ENCODE measurements around the gene KIF21A.

KIF21A gene

DNA sequence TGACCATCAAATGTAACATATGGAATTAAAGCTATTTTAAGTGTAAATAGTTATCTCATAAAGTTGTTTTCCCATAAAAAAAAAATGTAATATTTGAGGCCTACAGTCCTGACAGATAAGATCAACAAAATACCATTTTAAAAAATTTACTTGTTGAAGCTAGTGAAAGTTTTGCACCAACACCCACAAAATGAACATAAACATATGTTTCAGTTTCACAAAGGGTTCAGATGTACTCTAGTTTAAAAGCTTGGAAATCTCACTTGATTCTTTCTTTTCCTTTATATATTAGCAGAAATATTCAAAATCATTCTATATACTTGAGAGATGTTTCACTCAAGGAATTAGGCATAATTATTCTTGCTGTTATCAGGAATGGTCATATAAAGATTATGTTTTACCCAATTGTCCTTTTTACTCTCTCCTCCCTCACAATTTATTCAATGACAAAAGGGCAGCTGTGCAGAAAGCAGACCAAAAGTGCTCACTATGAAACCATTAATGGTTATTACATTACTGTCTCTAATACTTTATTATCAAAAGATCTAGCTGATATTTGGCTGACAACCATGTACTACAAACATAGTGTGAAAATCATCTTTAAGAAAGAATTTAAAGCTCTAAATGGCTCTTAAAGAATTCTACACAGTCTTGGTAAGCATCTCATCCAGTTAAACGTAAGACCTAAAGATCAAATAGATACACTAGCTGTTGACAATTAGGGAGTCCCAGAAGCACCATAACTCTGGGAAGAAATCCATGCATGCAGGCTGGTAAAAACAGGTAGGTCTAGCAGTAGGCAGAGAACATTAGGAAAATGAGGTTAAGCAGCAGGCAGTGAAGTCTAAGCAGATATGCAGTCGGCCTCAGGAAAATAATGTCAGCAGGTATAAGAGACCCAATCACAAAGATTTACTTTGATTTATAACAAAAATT, 28.8 kb downstream of the KIF21A start:
- no peak for TF ChIP-seq POLR2AphosphoS5 (IDR thresholded peaks at IDR 0.05; ENCODE audit: low read depth)
- TF ChIP-seq, protein P1, sequence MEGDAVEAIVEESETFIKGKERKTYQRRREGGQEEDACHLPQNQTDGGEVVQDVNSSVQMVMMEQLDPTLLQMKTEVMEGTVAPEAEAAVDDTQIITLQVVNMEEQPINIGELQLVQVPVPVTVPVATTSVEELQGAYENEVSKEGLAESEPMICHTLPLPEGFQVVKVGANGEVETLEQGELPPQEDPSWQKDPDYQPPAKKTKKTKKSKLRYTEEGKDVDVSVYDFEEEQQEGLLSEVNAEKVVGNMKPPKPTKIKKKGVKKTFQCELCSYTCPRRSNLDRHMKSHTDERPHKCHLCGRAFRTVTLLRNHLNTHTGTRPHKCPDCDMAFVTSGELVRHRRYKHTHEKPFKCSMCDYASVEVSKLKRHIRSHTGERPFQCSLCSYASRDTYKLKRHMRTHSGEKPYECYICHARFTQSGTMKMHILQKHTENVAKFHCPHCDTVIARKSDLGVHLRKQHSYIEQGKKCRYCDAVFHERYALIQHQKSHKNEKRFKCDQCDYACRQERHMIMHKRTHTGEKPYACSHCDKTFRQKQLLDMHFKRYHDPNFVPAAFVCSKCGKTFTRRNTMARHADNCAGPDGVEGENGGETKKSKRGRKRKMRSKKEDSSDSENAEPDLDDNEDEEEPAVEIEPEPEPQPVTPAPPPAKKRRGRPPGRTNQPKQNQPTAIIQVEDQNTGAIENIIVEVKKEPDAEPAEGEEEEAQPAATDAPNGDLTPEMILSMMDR (IDR thresholded peaks at IDR 0.05; ENCODE audit: insufficient read depth, low read length), result no peak
- TF ChIP-seq SPI1 (IDR thresholded peaks at IDR 0.05; ENCODE audit: borderline replicate concordance, low read depth), result no peak
- TF ChIP-seq, protein P2, sequence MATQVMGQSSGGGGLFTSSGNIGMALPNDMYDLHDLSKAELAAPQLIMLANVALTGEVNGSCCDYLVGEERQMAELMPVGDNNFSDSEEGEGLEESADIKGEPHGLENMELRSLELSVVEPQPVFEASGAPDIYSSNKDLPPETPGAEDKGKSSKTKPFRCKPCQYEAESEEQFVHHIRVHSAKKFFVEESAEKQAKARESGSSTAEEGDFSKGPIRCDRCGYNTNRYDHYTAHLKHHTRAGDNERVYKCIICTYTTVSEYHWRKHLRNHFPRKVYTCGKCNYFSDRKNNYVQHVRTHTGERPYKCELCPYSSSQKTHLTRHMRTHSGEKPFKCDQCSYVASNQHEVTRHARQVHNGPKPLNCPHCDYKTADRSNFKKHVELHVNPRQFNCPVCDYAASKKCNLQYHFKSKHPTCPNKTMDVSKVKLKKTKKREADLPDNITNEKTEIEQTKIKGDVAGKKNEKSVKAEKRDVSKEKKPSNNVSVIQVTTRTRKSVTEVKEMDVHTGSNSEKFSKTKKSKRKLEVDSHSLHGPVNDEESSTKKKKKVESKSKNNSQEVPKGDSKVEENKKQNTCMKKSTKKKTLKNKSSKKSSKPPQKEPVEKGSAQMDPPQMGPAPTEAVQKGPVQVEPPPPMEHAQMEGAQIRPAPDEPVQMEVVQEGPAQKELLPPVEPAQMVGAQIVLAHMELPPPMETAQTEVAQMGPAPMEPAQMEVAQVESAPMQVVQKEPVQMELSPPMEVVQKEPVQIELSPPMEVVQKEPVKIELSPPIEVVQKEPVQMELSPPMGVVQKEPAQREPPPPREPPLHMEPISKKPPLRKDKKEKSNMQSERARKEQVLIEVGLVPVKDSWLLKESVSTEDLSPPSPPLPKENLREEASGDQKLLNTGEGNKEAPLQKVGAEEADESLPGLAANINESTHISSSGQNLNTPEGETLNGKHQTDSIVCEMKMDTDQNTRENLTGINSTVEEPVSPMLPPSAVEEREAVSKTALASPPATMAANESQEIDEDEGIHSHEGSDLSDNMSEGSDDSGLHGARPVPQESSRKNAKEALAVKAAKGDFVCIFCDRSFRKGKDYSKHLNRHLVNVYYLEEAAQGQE (IDR thresholded peaks at IDR 0.05; ENCODE audit: insufficient replicate concordance, low read depth), result no peak
- no peak for TF ChIP-seq GABPA (IDR thresholded peaks at IDR 0.05; ENCODE audit: low read depth)
- Histone ChIP-seq H3K27me3 (ENCODE audit: insufficient read depth, poor library complexity, severe bottlenecking) (no peaks in the 10 kb centered on the region), H3K27ac (replicated peaks) (no peak overlapping the region), H3K4me3 (replicated peaks; ENCODE audit: insufficient read depth, low read length) (no peak overlapping the region)
- no peak for DNase-seq (ENCODE audit: low read depth in 1 of 2, low spot score in 1 of 2)

GRCh38 chr12:39412210-39412609, 30.7 kb downstream of the KIF21A start:
- TF ChIP-seq SPI1 (IDR thresholded peaks at IDR 0.05; ENCODE audit: borderline replicate concordance, low read depth), result no peak
- no peak for TF ChIP-seq POLR2AphosphoS5 (IDR thresholded peaks at IDR 0.05; ENCODE audit: low read depth)
- TF ChIP-seq, protein P1 (IDR thresholded peaks at IDR 0.05; ENCODE audit: insufficient read depth, low read length), result no peak
- TF ChIP-seq, protein P2 (IDR thresholded peaks at IDR 0.05; ENCODE audit: insufficient replicate concordance, low read depth), result no peak
- TF ChIP-seq GABPA (IDR thresholded peaks at IDR 0.05; ENCODE audit: low read depth), result no peak
- Histone ChIP-seq H3K27ac (replicated peaks) (no peak overlapping the region), H3K4me3 (replicated peaks; ENCODE audit: insufficient read depth, low read length) (no peak overlapping the region), H3K27me3 (ENCODE audit: insufficient read depth, poor library complexity, severe bottlenecking) (no peaks in the 10 kb centered on the region)
- DNase-seq (ENCODE audit: low read depth in 1 of 2, low spot score in 1 of 2), result no peak

DNA sequence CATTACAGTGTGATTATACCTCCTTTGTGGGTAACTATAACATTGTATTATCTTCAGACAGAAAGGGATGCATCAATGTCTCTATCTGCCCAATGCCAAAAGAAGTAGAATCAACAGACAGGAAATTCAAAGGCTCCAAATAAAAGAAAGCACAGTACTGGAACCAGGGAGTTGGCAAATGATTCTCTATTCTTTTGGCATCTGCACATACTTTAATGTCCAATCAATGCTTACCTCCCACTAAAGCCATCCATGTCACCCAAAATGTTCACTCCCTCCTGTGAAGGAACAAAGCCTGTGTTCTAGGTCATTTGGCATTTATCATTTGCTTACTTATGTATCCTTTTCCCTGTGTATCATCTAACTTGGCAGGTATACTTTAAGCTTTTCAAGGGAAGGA, 36.7 kb downstream of the KIF21A start:
- no peak for DNase-seq (ENCODE audit: low read depth in 1 of 2, low spot score in 1 of 2)
- H3K27ac ChIP-seq (replicated peaks), result no peak overlapping the region
- no peak overlapping the region for H3K4me3 ChIP-seq (replicated peaks; ENCODE audit: insufficient read depth, low read length)
- TF ChIP-seq POLR2AphosphoS5 (IDR thresholded peaks at IDR 0.05; ENCODE audit: low read depth) (no peak), SPI1 (IDR thresholded peaks at IDR 0.05; ENCODE audit: borderline replicate concordance, low read depth) (no peak), GABPA (IDR thresholded peaks at IDR 0.05; ENCODE audit: low read depth) (no peak)
- TF ChIP-seq, protein P2 (IDR thresholded peaks at IDR 0.05; ENCODE audit: insufficient replicate concordance, low read depth), result no peak
- TF ChIP-seq, protein P1 (IDR thresholded peaks at IDR 0.05; ENCODE audit: insufficient read depth, low read length), result no peak
- no peaks in the 10 kb centered on the region for H3K27me3 ChIP-seq (ENCODE audit: insufficient read depth, poor library complexity, severe bottlenecking)
